Measurements from ENCODE around the gene SCAP. TPM values are rescaled to one million over a fixed set of nuclear protein-coding genes. Genes with fewer than 3 reads are reported as not detected.
A peak's percentile ranks its signal among the peaks of the same experiment; 100 is the strongest.

Gene SCAP

GRCh38 chr3:47367631-47368030, 108.1 kb downstream of the SCAP start:
- WGBS: 98% methylated on average over 6 of the region's 7 CpGs
- Histone ChIP-seq H3K4me1 (ENCODE audit: control insufficient read depth, insufficient read depth, low read depth, low read length) (peaks cover 2% of the 10 kb centered on the region), H2BK120ac (ENCODE audit: low read depth, low read length) (no peak overlapping the region), H3K23ac (ENCODE audit: low read length in 2 of 2) (no peak overlapping the region), H3K18ac (ENCODE audit: low read depth in 1 of 2, low read length in 2 of 2) (no peak overlapping the region), H3K14ac (ENCODE audit: low read length in 2 of 2) (no peak overlapping the region), H3K36me3 (ENCODE audit: control insufficient read depth in 1 of 2, insufficient read depth in 2 of 2, low read depth in 1 of 2, low read length in 2 of 2) (no peaks in the 10 kb centered on the region), H3K4me3 (ENCODE audit: insufficient read depth in 1 of 2, low read depth in 1 of 2, low read length in 2 of 2) (no peak overlapping the region), H2AK5ac (ENCODE audit: low read length, severe bottlenecking) (no peak overlapping the region), H3K9ac (ENCODE audit: low read length) (no peak overlapping the region), H3K9me3 (ENCODE audit: control insufficient read depth, low read length) (no peaks in the 10 kb centered on the region), H4K91ac (ENCODE audit: low read length) (no peak overlapping the region), H3K79me1 (replicated peaks; ENCODE audit: low read length, poor library complexity, severe bottlenecking) (no peaks in the 10 kb centered on the region), H4K8ac (ENCODE audit: low read length) (no peak overlapping the region), H2BK5ac (ENCODE audit: low read depth, low read length, poor library complexity, severe bottlenecking) (no peak overlapping the region), H3K27me3 (ENCODE audit: control insufficient read depth in 1 of 2, insufficient read depth in 1 of 2, low read length in 2 of 2) (peaks cover 15 to 23% of the 10 kb centered on the region in 2 experiments), H3K4ac (ENCODE audit: low read depth in 1 of 2, low read length in 2 of 2) (no peak overlapping the region), H3K27ac (ENCODE audit: low read length, poor library complexity, severe bottlenecking) (no peak overlapping the region), H2BK15ac (ENCODE audit: low read depth, poor library complexity, severe bottlenecking) (no peak overlapping the region), H2AFZ (ENCODE audit: low read depth, low read length) (no peak overlapping the region), H3K4me2 (ENCODE audit: low read length, poor library complexity, severe bottlenecking) (no peak overlapping the region), H2BK12ac (ENCODE audit: low read length in 2 of 2) (no peak overlapping the region)
- no peak for DNase-seq

GRCh38 chr3:47366833-47367232, 108.9 kb downstream of the SCAP start:
- H2BK120ac ChIP-seq (ENCODE audit: low read depth, low read length): no peak overlapping the region
- no peak overlapping the region for H4K8ac ChIP-seq (ENCODE audit: low read length)
- DNase-seq: no peak
- no peak overlapping the region for H3K18ac ChIP-seq (ENCODE audit: low read depth in 1 of 2, low read length in 2 of 2)
- no peak overlapping the region for H2AFZ ChIP-seq (ENCODE audit: low read depth, low read length)
- no peak overlapping the region for H3K4me3 ChIP-seq (ENCODE audit: insufficient read depth in 1 of 2, low read depth in 1 of 2, low read length in 2 of 2)
- H2BK15ac ChIP-seq (ENCODE audit: low read depth, poor library complexity, severe bottlenecking): no peak overlapping the region
- no peak overlapping the region for H2BK5ac ChIP-seq (ENCODE audit: low read depth, low read length, poor library complexity, severe bottlenecking)
- peaks cover 12 to 23% of the 10 kb centered on the region in 2 experiments for H3K27me3 ChIP-seq (ENCODE audit: control insufficient read depth in 1 of 2, insufficient read depth in 1 of 2, low read length in 2 of 2)
- H4K91ac ChIP-seq (ENCODE audit: low read length): no peak overlapping the region
- H3K9me3 ChIP-seq (ENCODE audit: control insufficient read depth, low read length): no peaks in the 10 kb centered on the region
- H2BK12ac ChIP-seq (ENCODE audit: low read length in 2 of 2): no peak overlapping the region
- H3K4ac ChIP-seq (ENCODE audit: low read depth in 1 of 2, low read length in 2 of 2): no peak overlapping the region
- H3K23ac ChIP-seq (ENCODE audit: low read length in 2 of 2): no peak overlapping the region
- H3K4me2 ChIP-seq (ENCODE audit: low read length, poor library complexity, severe bottlenecking): no peak overlapping the region
- H3K79me1 ChIP-seq (replicated peaks; ENCODE audit: low read length, poor library complexity, severe bottlenecking): no peaks in the 10 kb centered on the region
- no peak overlapping the region for H3K27ac ChIP-seq (ENCODE audit: low read length, poor library complexity, severe bottlenecking)
- H3K9ac ChIP-seq (ENCODE audit: low read length): no peak overlapping the region
- H3K36me3 ChIP-seq (ENCODE audit: control insufficient read depth in 1 of 2, insufficient read depth in 2 of 2, low read depth in 1 of 2, low read length in 2 of 2): no peaks in the 10 kb centered on the region
- H2AK5ac ChIP-seq (ENCODE audit: low read length, severe bottlenecking): no peak overlapping the region
- H3K14ac ChIP-seq (ENCODE audit: low read length in 2 of 2): no peak overlapping the region
- peaks cover 2% of the 10 kb centered on the region for H3K4me1 ChIP-seq (ENCODE audit: control insufficient read depth, insufficient read depth, low read depth, low read length)
- 100% methylated on average over 1 of the region's 2 CpGs for whole genome bisulfite sequencing

GRCh38 chr3:47365213-47366153, 110.3 kb downstream of the SCAP start:
- Histone ChIP-seq H2BK15ac (ENCODE audit: low read depth, poor library complexity, severe bottlenecking) (no peak overlapping the region), H3K27ac (ENCODE audit: low read length, poor library complexity, severe bottlenecking) (no peak overlapping the region), H3K4ac (ENCODE audit: low read depth in 1 of 2, low read length in 2 of 2) (no peak overlapping the region), H4K91ac (ENCODE audit: low read length) (no peak overlapping the region), H2BK120ac (ENCODE audit: low read depth, low read length) (no peak overlapping the region), H3K79me1 (replicated peaks; ENCODE audit: low read length, poor library complexity, severe bottlenecking) (no peaks in the 10 kb centered on the region), H3K9ac (ENCODE audit: low read length) (peak overlapping the region; percentile 16), H3K4me3 (ENCODE audit: insufficient read depth in 1 of 2, low read depth in 1 of 2, low read length in 2 of 2) (no peak overlapping the region), H2AFZ (ENCODE audit: low read depth, low read length) (no peak overlapping the region), H3K36me3 (ENCODE audit: control insufficient read depth in 1 of 2, insufficient read depth in 2 of 2, low read depth in 1 of 2, low read length in 2 of 2) (no peaks in the 10 kb centered on the region), H3K4me1 (ENCODE audit: control insufficient read depth, insufficient read depth, low read depth, low read length) (no peaks in the 10 kb centered on the region), H4K8ac (ENCODE audit: low read length) (no peak overlapping the region), H2BK5ac (ENCODE audit: low read depth, low read length, poor library complexity, severe bottlenecking) (no peak overlapping the region), H3K18ac (ENCODE audit: low read depth in 1 of 2, low read length in 2 of 2) (no peak overlapping the region), H3K9me3 (ENCODE audit: control insufficient read depth, low read length) (no peaks in the 10 kb centered on the region), H3K4me2 (ENCODE audit: low read length, poor library complexity, severe bottlenecking) (no peak overlapping the region), H2AK5ac (ENCODE audit: low read length, severe bottlenecking) (no peak overlapping the region), H3K27me3 (ENCODE audit: control insufficient read depth in 1 of 2, insufficient read depth in 1 of 2, low read length in 2 of 2) (peaks cover 7 to 13% of the 10 kb centered on the region in 2 experiments), H3K23ac (ENCODE audit: low read length in 2 of 2) (no peak overlapping the region), H2BK12ac (ENCODE audit: low read length in 2 of 2) (no peak overlapping the region), H3K14ac (ENCODE audit: low read length in 2 of 2) (no peak overlapping the region)
- 88% methylated on average over 7 of the region's 11 CpGs for WGBS
- DNase-seq: no peak

Small RNA genes lying within 50 kb of the gene (small RNA-seq; reads per million reads assigned to genes)
- gene AC099778.2 (ENCODE audit: low read depth): not detected
